ENCODE measurements around the gene HNRNPUL1. TPM values are rescaled to one million over a fixed set of nuclear protein-coding genes. Genes with fewer than 3 reads are reported as not detected.

The HNRNPUL1 gene
- total RNA-seq, 1 donor from 2014 or later = 256 TPM

- Mint-ChIP-seq H3K27ac (peak within 1 kb of the TSS; percentile 34), H3K36me3 (ENCODE audit: insufficient read depth) (no peaks in the 10 kb centered on the region), H3K27me3 (peaks cover 52% of the 10 kb centered on the region), H3K4me3 (ENCODE audit: low read depth) (peak within 1 kb of the TSS; percentile 80), H3K4me1 (ENCODE audit: low read depth) (peaks cover 14% of the 10 kb centered on the region), H3K9me3 (ENCODE audit: low read depth) (no peaks in the 10 kb centered on the region)
- TF ChIP-seq CTCF (IDR thresholded peaks at IDR 0.05; ENCODE audit: unreplicated experiment) = peak; percentile 93
- DNase-seq (ENCODE audit: low spot score, unreplicated experiment) = peak; percentile 66
Measured at GRCh38 chr19:41353466-41354342, 89.5 kb downstream of the HNRNPUL1 start, which contains the start of gene TGFB1. Gene TGFB1, minus strand, starts transcription at chr19:41353922. Its CDS starts 878 bp downstream, at chr19:41353044.

DNA sequence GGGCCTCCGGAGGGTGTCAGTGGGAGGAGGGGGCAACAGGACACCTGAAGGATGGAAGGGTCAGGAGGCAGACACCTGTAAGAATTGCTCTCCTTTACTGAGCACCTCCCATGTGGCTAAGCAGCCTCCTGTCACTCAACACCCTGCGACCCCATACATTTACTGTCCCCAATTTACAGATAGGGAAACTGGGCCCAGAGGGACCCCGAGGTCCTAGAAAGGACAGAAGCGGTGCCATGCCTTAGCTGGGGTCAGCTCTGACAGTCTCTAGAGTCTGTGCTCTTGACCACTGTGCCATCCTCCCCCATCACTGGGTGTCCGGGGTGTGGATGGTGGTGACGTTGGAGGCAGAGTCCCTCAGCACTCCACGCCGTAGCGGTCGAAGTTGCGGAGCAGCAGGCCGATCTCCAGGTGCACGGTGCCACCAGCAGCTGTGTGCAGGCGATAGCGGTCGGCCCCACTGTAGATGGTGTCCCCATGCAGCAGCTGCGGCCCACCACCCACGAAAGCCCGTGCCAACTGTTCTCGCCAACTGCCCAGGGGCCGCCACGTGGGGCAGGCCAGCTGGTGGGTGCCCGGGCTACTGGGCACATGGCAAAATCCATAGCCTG is 90.3 kb downstream of the HNRNPUL1 start:
- peak overlapping the region; percentile 75 for H3K4me3 Mint-ChIP-seq (ENCODE audit: low read depth)
- DNase-seq (ENCODE audit: low spot score, unreplicated experiment) = no peak
- peaks cover 14% of the 10 kb centered on the region for H3K4me1 Mint-ChIP-seq (ENCODE audit: low read depth)
- H3K9me3 Mint-ChIP-seq (ENCODE audit: low read depth) = no peaks in the 10 kb centered on the region
- H3K27ac Mint-ChIP-seq = peak overlapping the region; percentile 34
- H3K27me3 Mint-ChIP-seq = peaks cover 46% of the 10 kb centered on the region
- H3K36me3 Mint-ChIP-seq (ENCODE audit: insufficient read depth) = no peaks in the 10 kb centered on the region
- TF ChIP-seq CTCF (IDR thresholded peaks at IDR 0.05; ENCODE audit: unreplicated experiment) = no peak

- Mint-ChIP-seq H3K9me3 (ENCODE audit: low read depth) (no peaks in the 10 kb centered on the region), H3K27me3 (peaks cover 40% of the 10 kb centered on the region), H3K27ac (no peak overlapping the region), H3K36me3 (ENCODE audit: insufficient read depth) (no peaks in the 10 kb centered on the region), H3K4me1 (ENCODE audit: low read depth) (peaks cover 14% of the 10 kb centered on the region), H3K4me3 (ENCODE audit: low read depth) (peak overlapping the region; percentile 32)
- no peak for TF ChIP-seq CTCF (IDR thresholded peaks at IDR 0.05; ENCODE audit: unreplicated experiment)
- no peak for DNase-seq (ENCODE audit: low spot score, unreplicated experiment)
Measured at GRCh38 chr19:41355035-41355434, 90.9 kb downstream of the HNRNPUL1 start.

- Mint-ChIP-seq H3K9me3 (ENCODE audit: low read depth) (no peaks in the 10 kb centered on the region), H3K27ac (no peak overlapping the region), H3K4me1 (ENCODE audit: low read depth) (peaks cover 13% of the 10 kb centered on the region), H3K4me3 (ENCODE audit: low read depth) (no peak overlapping the region), H3K36me3 (ENCODE audit: insufficient read depth) (no peaks in the 10 kb centered on the region), H3K27me3 (peaks cover 34% of the 10 kb centered on the region)
- no peak for TF ChIP-seq CTCF (IDR thresholded peaks at IDR 0.05; ENCODE audit: unreplicated experiment)
- DNase-seq (ENCODE audit: low spot score, unreplicated experiment) = no peak
Measured at GRCh38 chr19:41355802-41356201, 91.6 kb downstream of the HNRNPUL1 start.

- H3K4me3 Mint-ChIP-seq (ENCODE audit: low read depth) = no peak overlapping the region
- H3K27me3 Mint-ChIP-seq = peaks cover 23% of the 10 kb centered on the region
- no peak for TF ChIP-seq CTCF (IDR thresholded peaks at IDR 0.05; ENCODE audit: unreplicated experiment)
- H3K9me3 Mint-ChIP-seq (ENCODE audit: low read depth) = no peaks in the 10 kb centered on the region
- peaks cover 6% of the 10 kb centered on the region for H3K4me1 Mint-ChIP-seq (ENCODE audit: low read depth)
- no peaks in the 10 kb centered on the region for H3K36me3 Mint-ChIP-seq (ENCODE audit: insufficient read depth)
- H3K27ac Mint-ChIP-seq = peak overlapping the region; percentile 15
- no peak for DNase-seq (ENCODE audit: low spot score, unreplicated experiment)
Measured at GRCh38 chr19:41356984-41357739, 93.0 kb downstream of the HNRNPUL1 start.

Measured in progenitor cell of endocrine pancreas (in vitro differentiated cells).